Measurements from ENCODE around the gene PDZK1IP1. TPM values are rescaled to one million over a fixed set of nuclear protein-coding genes. Genes with fewer than 3 reads are reported as not detected.

PDZK1IP1 gene
- total RNA-seq, 1 donor from 2014 or later = not detected

- no peak for DNase-seq (ENCODE audit: low spot score)
- peaks cover 30% of the 10 kb centered on the region for H3K36me3 Mint-ChIP-seq (ENCODE audit: low read depth, unreplicated experiment)
- H3K4me3 Mint-ChIP-seq (ENCODE audit: unreplicated experiment) = no peak overlapping the region
- H3K4me1 Mint-ChIP-seq (ENCODE audit: unreplicated experiment) = peaks cover 46% of the 10 kb centered on the region
- TF ChIP-seq CTCF (IDR thresholded peaks at IDR 0.05; ENCODE audit: unreplicated experiment) = no peak
- peaks cover 15% of the 10 kb centered on the region for H3K27me3 Mint-ChIP-seq (ENCODE audit: unreplicated experiment)
- no peaks in the 10 kb centered on the region for H3K9me3 Mint-ChIP-seq (ENCODE audit: unreplicated experiment)
- H3K27ac Mint-ChIP-seq (ENCODE audit: unreplicated experiment) = no peak overlapping the region
These were observed 22.9 kb upstream of the PDZK1IP1 start for GRCh38 chr1:47212636-47213229.

GRCh38 chr1:47211796-47212269 lies 22.0 kb upstream of the PDZK1IP1 start:
- H3K9me3 Mint-ChIP-seq (ENCODE audit: unreplicated experiment) = no peaks in the 10 kb centered on the region
- no peak for TF ChIP-seq CTCF (IDR thresholded peaks at IDR 0.05; ENCODE audit: unreplicated experiment)
- DNase-seq (ENCODE audit: low spot score) = peak; percentile 75
- peak overlapping the region; percentile 96 for H3K27ac Mint-ChIP-seq (ENCODE audit: unreplicated experiment)
- H3K4me3 Mint-ChIP-seq (ENCODE audit: unreplicated experiment) = no peak overlapping the region
- H3K27me3 Mint-ChIP-seq (ENCODE audit: unreplicated experiment) = peaks cover 15% of the 10 kb centered on the region
- H3K4me1 Mint-ChIP-seq (ENCODE audit: unreplicated experiment) = peaks cover 41% of the 10 kb centered on the region
- H3K36me3 Mint-ChIP-seq (ENCODE audit: low read depth, unreplicated experiment) = peaks cover 22% of the 10 kb centered on the region

GRCh38 chr1:47210666-47211065 lies 20.8 kb upstream of the PDZK1IP1 start:
- DNase-seq (ENCODE audit: low spot score) = no peak
- H3K27me3 Mint-ChIP-seq (ENCODE audit: unreplicated experiment) = peaks cover 16% of the 10 kb centered on the region

DNA sequence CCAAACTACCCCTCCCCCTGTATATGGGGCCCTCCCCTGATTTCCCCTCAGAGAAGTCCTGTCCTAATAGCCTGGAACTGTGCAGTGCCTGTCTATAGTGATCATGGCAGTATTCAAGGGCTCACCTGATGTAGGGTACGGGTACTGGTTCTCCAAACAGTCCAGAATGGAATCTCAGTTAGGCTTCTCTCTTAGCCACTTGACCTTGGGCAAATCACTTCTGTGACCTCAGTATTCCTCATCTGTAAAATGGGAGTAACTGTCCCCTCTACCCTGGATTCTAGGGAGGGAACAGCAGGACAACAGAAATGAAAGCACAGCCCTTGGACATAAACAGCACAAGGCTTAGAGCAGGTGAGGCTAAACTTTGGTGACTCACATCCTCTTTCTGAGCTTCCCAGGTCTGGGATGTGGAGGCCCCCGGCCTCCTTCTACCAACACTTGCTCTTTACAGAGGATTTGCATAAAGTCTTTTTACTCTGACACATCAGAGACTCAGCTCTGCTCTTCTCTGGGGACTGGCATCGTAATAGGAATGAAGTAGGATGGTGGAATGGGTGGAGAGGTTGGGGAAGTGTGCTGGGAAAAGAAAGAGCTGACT lies 20.0 kb upstream of the PDZK1IP1 start:
- H3K4me3 Mint-ChIP-seq (ENCODE audit: unreplicated experiment) = peak overlapping the region; percentile 80
- H3K27ac Mint-ChIP-seq (ENCODE audit: unreplicated experiment) = peak overlapping the region; percentile 62
- H3K36me3 Mint-ChIP-seq (ENCODE audit: low read depth, unreplicated experiment) = peaks cover 15% of the 10 kb centered on the region
- no peak for DNase-seq (ENCODE audit: low spot score)
- peaks cover 32% of the 10 kb centered on the region for H3K4me1 Mint-ChIP-seq (ENCODE audit: unreplicated experiment)
- no peak for TF ChIP-seq CTCF (IDR thresholded peaks at IDR 0.05; ENCODE audit: unreplicated experiment)
- peaks cover 16% of the 10 kb centered on the region for H3K27me3 Mint-ChIP-seq (ENCODE audit: unreplicated experiment)
- H3K9me3 Mint-ChIP-seq (ENCODE audit: unreplicated experiment) = no peaks in the 10 kb centered on the region

More at GRCh38 chr1:47210666-47211065, 20.8 kb upstream of the PDZK1IP1 start:
- peak overlapping the region; percentile 80 for H3K4me3 Mint-ChIP-seq (ENCODE audit: unreplicated experiment)
- no peaks in the 10 kb centered on the region for H3K9me3 Mint-ChIP-seq (ENCODE audit: unreplicated experiment)
- H3K36me3 Mint-ChIP-seq (ENCODE audit: low read depth, unreplicated experiment) = peaks cover 15% of the 10 kb centered on the region
- H3K4me1 Mint-ChIP-seq (ENCODE audit: unreplicated experiment) = peaks cover 33% of the 10 kb centered on the region
- TF ChIP-seq CTCF (IDR thresholded peaks at IDR 0.05; ENCODE audit: unreplicated experiment) = no peak
- peak overlapping the region; percentile 62 for H3K27ac Mint-ChIP-seq (ENCODE audit: unreplicated experiment)

GRCh38 chr1:47209091-47209490 lies 19.3 kb upstream of the PDZK1IP1 start:
- peak overlapping the region; percentile 65 for H3K4me3 Mint-ChIP-seq (ENCODE audit: unreplicated experiment)
- H3K27me3 Mint-ChIP-seq (ENCODE audit: unreplicated experiment) = peaks cover 16% of the 10 kb centered on the region
- peak overlapping the region; percentile 53 for H3K27ac Mint-ChIP-seq (ENCODE audit: unreplicated experiment)
- no peak for TF ChIP-seq CTCF (IDR thresholded peaks at IDR 0.05; ENCODE audit: unreplicated experiment)
- peaks cover 32% of the 10 kb centered on the region for H3K4me1 Mint-ChIP-seq (ENCODE audit: unreplicated experiment)
- H3K36me3 Mint-ChIP-seq (ENCODE audit: low read depth, unreplicated experiment) = peaks cover 15% of the 10 kb centered on the region
- DNase-seq (ENCODE audit: low spot score) = no peak
- no peaks in the 10 kb centered on the region for H3K9me3 Mint-ChIP-seq (ENCODE audit: unreplicated experiment)
